MM.1S (cell line): Measurements from ENCODE around the gene TMCC1.

Experiments
- EZH2 ChIP-seq: fragments of 300-600 bp; sonication (generic); optimal IDR thresholded peaks from 2 replicates; pipeline ENCODE3; 2017; ENCODE audit warnings: low read depth, mild to moderate bottlenecking, antibody characterized with exemption, low read length, mixed read lengths
- EZH2phosphoT487 ChIP-seq: fragments of 300-600 bp; sonication (generic); IDR thresholded peaks from 2 replicates; pipeline ENCODE4 v1.6.1; 2018; ENCODE audit warnings: antibody characterized with exemption, low read length
- TF ChIP-seq, protein P1 (sequence below): fragments of 300-600 bp; sonication (generic); IDR thresholded peaks from 2 replicates; pipeline ENCODE4 v1.5.1; 2016; ENCODE audit warnings: antibody characterized with exemption, low read length, mixed read lengths

DNA sequence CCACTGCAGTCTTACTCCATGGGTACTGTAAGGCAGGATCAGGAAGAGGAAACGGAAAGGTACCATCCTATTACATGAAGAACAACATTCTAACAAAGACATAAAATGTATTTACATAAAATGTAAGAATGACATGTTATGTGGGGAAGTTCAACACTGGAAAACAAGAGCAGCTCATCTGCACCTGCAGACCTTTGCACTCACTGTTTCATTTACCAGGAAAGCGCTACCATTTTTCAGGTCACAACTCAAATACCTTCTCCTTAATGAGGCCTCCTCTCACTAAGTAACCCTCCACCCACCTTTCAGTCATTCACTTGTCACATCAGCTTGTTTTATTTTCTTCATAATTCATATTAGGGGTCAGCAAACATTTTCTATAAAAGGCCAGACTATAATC is 2.6 kb downstream of the TMCC1 start:
- no peak for TF ChIP-seq EZH2phosphoT487
- TF ChIP-seq, protein P1, sequence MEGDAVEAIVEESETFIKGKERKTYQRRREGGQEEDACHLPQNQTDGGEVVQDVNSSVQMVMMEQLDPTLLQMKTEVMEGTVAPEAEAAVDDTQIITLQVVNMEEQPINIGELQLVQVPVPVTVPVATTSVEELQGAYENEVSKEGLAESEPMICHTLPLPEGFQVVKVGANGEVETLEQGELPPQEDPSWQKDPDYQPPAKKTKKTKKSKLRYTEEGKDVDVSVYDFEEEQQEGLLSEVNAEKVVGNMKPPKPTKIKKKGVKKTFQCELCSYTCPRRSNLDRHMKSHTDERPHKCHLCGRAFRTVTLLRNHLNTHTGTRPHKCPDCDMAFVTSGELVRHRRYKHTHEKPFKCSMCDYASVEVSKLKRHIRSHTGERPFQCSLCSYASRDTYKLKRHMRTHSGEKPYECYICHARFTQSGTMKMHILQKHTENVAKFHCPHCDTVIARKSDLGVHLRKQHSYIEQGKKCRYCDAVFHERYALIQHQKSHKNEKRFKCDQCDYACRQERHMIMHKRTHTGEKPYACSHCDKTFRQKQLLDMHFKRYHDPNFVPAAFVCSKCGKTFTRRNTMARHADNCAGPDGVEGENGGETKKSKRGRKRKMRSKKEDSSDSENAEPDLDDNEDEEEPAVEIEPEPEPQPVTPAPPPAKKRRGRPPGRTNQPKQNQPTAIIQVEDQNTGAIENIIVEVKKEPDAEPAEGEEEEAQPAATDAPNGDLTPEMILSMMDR, result no peak
- no peak for TF ChIP-seq EZH2
